ENCODE data around the gene RPS21. TPM values are rescaled to one million over a fixed set of nuclear protein-coding genes. Genes with fewer than 3 reads are reported as not detected.
"Not testable (repeated sequence)": the region's sequence is repeated elsewhere in the genome, so short reads cannot be mapped to it uniquely, and the experiment has no call there.

RPS21 gene
- total RNA-seq, 1 donor, result 1,065 TPM

DNA sequence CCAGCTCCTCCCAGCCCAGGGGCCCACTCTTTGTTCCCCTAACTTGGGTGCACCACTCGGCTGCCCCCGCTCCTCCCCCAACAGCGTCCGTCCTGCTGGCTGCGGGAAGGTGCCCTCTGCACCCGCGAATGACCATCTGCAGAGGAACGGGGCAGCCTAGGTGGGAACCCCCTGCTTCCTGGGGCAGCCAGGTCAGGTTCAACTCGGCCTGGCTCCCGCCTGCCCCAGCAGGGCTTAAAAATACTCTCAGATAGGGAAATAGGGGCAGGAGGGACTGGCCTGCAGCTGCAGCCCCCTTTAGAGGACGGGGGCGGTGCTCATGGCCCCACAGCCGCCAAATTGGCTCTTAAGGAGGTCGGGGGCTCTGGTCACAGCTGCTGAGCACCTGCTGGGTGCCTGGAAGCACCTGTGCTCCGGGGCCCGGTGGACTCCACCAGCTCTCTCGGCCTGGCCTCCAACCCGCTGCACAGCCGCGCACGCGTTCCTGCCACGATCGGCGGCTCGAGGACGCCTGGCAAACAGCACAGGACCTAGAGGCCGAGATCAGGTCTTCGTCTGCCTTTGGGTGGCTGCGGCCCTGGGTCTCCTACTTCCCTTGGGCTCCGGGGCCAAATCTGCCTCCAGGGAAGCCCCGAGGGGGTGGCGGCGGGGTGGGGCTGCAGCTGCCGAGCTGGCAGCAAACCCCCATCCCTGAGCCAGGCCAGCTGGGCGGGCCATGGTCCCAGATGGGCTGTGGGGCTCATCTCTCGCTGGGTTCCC lies 19.1 kb upstream of the RPS21 start:
- Histone ChIP-seq H3K9me3 (ENCODE audit: low read depth, low read length) (no peaks in the 10 kb centered on the region), H3K4me3 (ENCODE audit: low read length) (no peak overlapping the region), H3K4me1 (ENCODE audit: insufficient read depth, low read length) (peaks cover 9% of the 10 kb centered on the region), H3K27me3 (ENCODE audit: insufficient read depth, low read length) (peaks cover 25% of the 10 kb centered on the region)

- H3K9me3 ChIP-seq (ENCODE audit: low read depth, low read length), result no peaks in the 10 kb centered on the region
- peaks cover 9% of the 10 kb centered on the region for H3K4me1 ChIP-seq (ENCODE audit: insufficient read depth, low read length)
- H3K4me3 ChIP-seq (ENCODE audit: low read length), result no peak overlapping the region
- H3K27me3 ChIP-seq (ENCODE audit: insufficient read depth, low read length), result peaks cover 25% of the 10 kb centered on the region
Observed at GRCh38 chr20:62368392-62368975, 18.4 kb upstream of the RPS21 start.

GRCh38 chr20:62368976-62369814 lies 17.7 kb upstream of the RPS21 start:
- H3K4me3 ChIP-seq (ENCODE audit: low read length), result no peak overlapping the region
- peaks cover 9% of the 10 kb centered on the region for H3K4me1 ChIP-seq (ENCODE audit: insufficient read depth, low read length)
- H3K9me3 ChIP-seq (ENCODE audit: low read depth, low read length), result no peaks in the 10 kb centered on the region
- H3K27me3 ChIP-seq (ENCODE audit: insufficient read depth, low read length), result peaks cover 25% of the 10 kb centered on the region

DNA sequence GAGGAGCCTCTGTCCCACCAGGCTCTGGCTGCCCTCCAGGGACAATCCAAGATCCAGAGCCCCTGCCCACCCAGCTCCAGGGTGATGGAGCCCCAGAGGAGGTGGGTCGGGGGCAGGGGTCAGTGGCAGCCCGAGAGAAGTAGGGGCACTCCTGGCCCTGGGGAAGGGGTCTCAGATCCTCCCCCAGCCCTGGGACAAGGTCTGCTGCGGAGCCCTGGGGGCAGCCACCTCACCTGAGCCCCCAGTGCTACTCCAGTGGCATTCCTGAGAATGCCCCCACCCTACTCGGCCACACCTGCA lies 17.1 kb upstream of the RPS21 start:
- H3K9me3 ChIP-seq (ENCODE audit: low read depth, low read length), result no peaks in the 10 kb centered on the region
- peaks cover 25% of the 10 kb centered on the region for H3K27me3 ChIP-seq (ENCODE audit: insufficient read depth, low read length)
- H3K4me3 ChIP-seq (ENCODE audit: low read length), result no peak overlapping the region
- H3K4me1 ChIP-seq (ENCODE audit: insufficient read depth, low read length), result peaks cover 9% of the 10 kb centered on the region

DNA sequence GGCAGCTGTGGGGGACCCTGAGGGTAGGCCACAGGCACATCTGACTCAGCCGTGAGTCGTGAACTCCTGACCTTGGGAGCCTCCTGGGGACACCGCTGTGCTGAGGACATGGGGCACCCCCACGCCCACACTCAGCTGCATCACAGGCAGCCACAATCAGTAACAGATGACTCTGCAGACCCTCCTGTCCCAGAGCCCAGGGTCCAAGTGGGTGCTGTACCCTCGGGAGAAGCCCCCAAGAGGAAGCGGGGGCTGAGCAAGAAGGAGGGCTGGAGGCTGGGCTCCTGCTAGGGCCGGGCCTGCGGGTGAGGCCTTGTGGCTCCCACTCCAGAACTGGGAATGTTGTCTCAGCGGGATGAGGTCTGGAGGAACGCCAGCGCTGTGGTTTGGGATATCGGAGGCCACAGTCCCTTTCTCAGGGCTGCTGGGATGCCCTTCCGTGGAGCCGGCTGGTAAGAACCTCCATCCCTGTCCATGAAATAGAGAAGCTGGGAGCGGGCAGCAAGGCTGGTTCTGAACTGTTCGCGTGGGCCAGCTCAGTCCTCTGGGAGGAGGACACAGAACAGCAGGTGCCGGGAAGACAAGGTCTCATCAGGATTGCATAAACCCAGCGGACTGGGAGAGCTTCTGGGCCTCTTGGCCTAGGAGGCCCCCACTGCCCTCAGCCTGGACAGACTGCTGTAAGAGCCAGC lies 16.6 kb upstream of the RPS21 start:
- Histone ChIP-seq H3K27me3 (ENCODE audit: insufficient read depth, low read length) (peaks cover 21% of the 10 kb centered on the region), H3K4me3 (ENCODE audit: low read length) (no peak overlapping the region), H3K9me3 (ENCODE audit: low read depth, low read length) (no peaks in the 10 kb centered on the region), H3K4me1 (ENCODE audit: insufficient read depth, low read length) (peaks cover 9% of the 10 kb centered on the region)

- Histone ChIP-seq H3K4me3 (ENCODE audit: low read length) (no peak overlapping the region), H3K9me3 (ENCODE audit: low read depth, low read length) (no peaks in the 10 kb centered on the region), H3K4me1 (ENCODE audit: insufficient read depth, low read length) (peaks cover 9% of the 10 kb centered on the region), H3K27me3 (ENCODE audit: insufficient read depth, low read length) (peaks cover 18% of the 10 kb centered on the region)
Observed at GRCh38 chr20:62370807-62371587, 15.9 kb upstream of the RPS21 start.

DNA sequence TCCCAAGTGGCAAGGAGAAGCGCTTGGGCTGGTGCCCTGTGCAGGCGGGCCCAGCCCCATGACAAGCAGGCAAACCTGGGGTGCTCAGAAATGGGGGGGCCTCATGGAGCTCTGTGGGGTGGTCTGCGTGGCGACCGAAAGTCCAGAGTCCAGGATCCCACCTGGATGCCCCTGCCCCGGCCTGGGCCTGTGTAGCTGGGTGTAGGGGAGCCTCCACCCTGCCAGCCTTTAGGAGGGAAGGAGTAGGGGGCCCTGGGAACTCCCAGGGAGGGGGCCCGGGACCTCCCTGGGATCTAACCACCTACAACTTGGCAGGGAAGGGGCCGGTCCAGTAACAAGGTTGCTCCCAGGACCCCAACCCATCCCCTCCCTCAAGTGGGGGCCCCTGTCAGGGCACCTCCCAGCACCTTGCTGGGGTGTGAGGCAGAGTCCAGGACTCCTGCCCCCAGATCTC lies 15.3 kb upstream of the RPS21 start:
- H3K4me1 ChIP-seq (ENCODE audit: insufficient read depth, low read length), result peaks cover 9% of the 10 kb centered on the region
- H3K9me3 ChIP-seq (ENCODE audit: low read depth, low read length), result no peaks in the 10 kb centered on the region
- H3K27me3 ChIP-seq (ENCODE audit: insufficient read depth, low read length), result peaks cover 14% of the 10 kb centered on the region
- H3K4me3 ChIP-seq (ENCODE audit: low read length), result no peak overlapping the region

DNA sequence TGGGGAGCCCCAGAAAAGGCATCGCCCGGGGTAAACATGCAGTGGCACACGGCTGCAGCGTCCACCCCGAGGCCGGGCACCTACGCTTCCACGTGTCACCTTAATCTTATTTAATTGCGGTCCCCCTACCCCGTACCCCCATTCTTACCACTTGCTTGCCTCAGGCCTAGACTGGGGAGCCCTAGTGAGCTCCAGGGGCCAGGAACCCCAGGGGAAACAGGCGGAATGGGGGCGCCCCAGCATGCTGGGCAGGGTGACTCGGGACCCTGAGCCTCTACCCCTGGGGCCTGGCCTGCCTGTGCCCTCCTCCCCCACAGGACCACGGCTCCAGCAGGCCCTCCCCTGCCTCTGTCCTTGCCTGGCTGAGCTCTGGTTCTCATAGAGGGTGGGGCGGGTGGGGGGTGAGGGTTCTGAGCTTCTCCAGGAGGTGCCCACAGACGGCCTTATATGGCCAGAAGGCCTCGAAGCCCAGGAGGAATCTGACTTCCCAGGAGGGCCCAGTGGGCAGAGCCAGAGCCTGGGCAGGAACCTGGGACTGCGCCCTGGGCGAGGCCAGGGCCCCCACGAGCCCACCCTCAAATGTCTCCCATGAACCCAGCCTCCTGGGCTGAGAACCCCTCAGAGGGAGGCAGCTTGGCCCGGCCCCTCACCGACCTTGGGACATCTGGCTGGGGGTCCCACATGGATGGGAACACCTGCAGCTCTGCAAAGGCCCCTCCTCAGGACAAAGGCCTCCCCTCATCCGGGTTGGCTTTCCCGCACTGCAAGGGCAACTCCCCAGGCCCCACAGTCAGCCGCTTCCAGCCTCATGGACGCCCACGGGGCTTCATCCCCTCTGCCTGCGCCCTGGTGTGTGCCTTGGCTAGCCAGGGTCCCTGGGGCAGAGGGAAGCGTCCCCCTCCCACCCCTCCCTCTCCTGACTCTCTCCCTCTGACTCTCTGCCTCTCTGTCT lies 14.6 kb upstream of the RPS21 start:
- Histone ChIP-seq H3K4me3 (ENCODE audit: low read length) (no peak overlapping the region), H3K4me1 (ENCODE audit: insufficient read depth, low read length) (peaks cover 9% of the 10 kb centered on the region), H3K9me3 (ENCODE audit: low read depth, low read length) (no peaks in the 10 kb centered on the region), H3K27me3 (ENCODE audit: insufficient read depth, low read length) (peaks cover 14% of the 10 kb centered on the region)

GRCh38 chr20:62373631-62374179 lies 13.2 kb upstream of the RPS21 start:
- H3K4me3 ChIP-seq (ENCODE audit: low read length); H3K9me3 ChIP-seq (ENCODE audit: low read depth, low read length); H3K27me3 ChIP-seq (ENCODE audit: insufficient read depth, low read length); H3K4me1 ChIP-seq (ENCODE audit: insufficient read depth, low read length): not testable (repeated sequence)

DNA sequence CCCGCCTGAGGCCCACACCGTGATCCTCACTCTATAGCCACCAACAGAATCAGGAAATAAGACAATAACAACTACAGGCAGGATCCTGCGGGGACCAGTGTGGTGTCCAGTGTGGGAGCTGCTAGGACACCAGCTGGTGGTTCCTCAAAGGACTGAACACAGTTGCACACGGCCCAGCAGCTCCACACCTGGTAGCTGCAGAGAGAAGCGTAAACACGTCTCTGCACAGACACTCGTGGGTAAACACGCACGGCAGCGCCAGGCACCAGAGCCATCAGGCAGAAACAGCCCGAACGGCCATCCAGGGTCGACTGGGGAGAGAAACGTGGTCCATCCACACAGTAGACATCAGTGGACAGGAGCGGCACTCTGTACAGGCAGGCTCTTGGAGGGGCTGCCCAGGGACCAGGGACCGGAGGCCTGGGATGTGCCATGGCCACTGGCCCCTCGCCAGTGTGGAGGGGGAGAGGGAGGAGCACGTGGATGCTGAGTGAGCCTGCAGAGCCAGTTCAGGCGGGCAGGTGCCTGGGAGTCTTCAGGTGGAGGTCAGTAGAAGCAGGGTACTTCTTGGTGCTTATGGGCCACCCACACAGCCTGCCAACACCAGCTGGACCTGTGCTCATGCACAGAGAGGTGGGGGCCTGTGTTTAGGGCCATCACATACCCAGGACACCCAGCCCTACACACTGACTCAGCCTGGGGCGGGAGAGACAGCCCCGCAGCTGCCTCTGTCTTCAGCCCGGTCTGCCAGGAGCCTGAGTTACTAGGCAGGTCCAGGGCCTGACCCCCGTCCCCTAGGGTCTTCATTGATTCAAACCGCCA lies 12.4 kb upstream of the RPS21 start:
- Histone ChIP-seq H3K27me3 (ENCODE audit: insufficient read depth, low read length) (peaks cover 3% of the 10 kb centered on the region), H3K4me3 (ENCODE audit: low read length) (no peak overlapping the region), H3K4me1 (ENCODE audit: insufficient read depth, low read length) (no peaks in the 10 kb centered on the region), H3K9me3 (ENCODE audit: low read depth, low read length) (no peaks in the 10 kb centered on the region)

DNA sequence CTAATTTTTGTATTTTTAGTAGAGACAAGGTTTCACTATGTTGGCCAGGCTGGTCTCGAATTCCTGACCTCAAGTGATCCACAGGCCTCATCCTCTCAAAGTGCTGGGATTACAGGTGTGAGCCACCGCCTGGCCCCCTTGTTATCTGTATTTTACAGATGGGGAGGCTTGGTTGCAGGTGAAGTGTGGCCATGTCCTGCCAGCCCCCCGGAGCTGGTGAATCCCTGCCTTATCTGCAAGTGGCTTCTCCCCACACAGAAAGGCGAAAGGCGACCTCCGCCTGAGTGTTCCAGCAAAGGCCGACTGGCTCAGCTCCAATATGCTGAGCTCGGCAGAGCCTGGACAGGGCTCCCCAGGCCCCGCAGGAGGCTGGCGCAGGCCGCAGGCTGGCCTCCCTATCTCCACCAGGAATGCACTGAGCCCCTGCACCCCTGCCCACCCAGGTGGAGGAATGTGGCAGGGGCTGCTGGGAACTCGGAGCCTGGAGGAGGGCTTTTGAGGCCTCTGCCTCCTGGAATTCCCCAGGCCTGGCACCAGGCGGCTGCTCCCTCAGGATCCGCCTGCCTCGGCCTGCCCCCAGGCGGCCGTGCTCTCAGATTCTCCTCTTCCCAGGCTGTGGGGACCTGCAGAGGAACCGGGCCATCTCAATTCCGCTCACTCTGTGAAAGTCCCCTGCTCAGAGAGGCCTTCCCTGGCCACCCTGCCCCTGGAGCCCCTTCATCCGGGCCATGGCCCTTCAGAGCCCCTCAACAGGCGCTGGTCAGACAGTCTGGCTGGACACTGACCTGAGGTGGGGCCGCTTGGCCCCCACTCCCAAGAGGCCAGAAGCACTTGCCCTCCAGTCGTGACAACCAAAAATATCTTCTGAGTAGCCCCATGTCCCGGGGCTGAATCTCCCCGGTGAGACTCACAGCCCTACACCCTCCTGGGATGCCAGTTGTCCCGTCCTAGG lies 10.5 kb upstream of the RPS21 start:
- no peak overlapping the region for H3K4me3 ChIP-seq (ENCODE audit: low read length)
- H3K9me3 ChIP-seq (ENCODE audit: low read depth, low read length), result no peaks in the 10 kb centered on the region
- H3K4me1 ChIP-seq (ENCODE audit: insufficient read depth, low read length), result no peaks in the 10 kb centered on the region
- no peaks in the 10 kb centered on the region for H3K27me3 ChIP-seq (ENCODE audit: insufficient read depth, low read length)

DNA sequence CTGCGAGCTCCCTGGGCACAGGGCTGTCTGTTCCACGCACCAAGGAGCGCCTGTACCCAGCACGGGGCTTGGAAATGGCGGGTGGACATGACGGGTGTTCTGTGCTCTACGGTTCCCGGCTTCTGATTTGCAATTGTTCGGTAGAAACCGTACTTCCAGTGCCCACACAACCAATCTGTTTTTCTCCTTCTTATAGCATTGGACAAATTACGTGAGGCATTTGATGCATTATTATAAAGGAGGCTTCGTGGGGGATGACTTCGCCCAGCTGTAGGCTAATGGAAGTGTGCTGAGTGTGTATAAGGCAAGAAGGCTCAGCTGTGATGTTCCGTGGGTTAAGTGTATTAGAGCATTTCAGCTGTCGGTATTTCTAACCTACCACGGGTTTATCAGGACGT lies 9.8 kb upstream of the RPS21 start:
- no peaks in the 10 kb centered on the region for H3K4me1 ChIP-seq (ENCODE audit: insufficient read depth, low read length)
- no peak overlapping the region for H3K4me3 ChIP-seq (ENCODE audit: low read length)
- H3K9me3 ChIP-seq (ENCODE audit: low read depth, low read length), result no peaks in the 10 kb centered on the region
- H3K27me3 ChIP-seq (ENCODE audit: insufficient read depth, low read length), result no peaks in the 10 kb centered on the region
